ENCODE measurements around the gene PSME1. TPM values are rescaled to one million over a fixed set of nuclear protein-coding genes. Genes with fewer than 3 reads are reported as not detected.

The PSME1 gene
- polyA plus RNA-seq, 2 of the 4 experiments (the other 2 are of a cell fraction): 83.6 to 124 TPM

GRCh38 chr14:24137529-24138395 is 1.8 kb downstream of the PSME1 start:
- no peak for ATAC-seq
- ChIA-PET CTCF (interaction anchor here (0.7 to 5.4 kb wide), 12 partner anchors 8 to 159 kb away, joined by 3 to 47 read pairs (median 4); partner anchors contain the start of genes DCAF11, IRF9, NRL and RNF31), POLR2A (interaction anchor here (0.6 to 5.2 kb wide), 4 partner anchors 9 to 44 kb away, joined by 3 to 48 read pairs (median 4); partner anchors contain the start of genes DCAF11, NRL and PCK2)
- 92% methylated on average over 8 of the region's 8 CpGs for WGBS (ENCODE audit: missing lambda C conversion rate)
- Histone ChIP-seq H3K4me3 (no peak overlapping the region), H3K4me2 (no peak overlapping the region; the same call in 1 of the 3 replicates), H3K4me1 (peaks cover 37% of the 10 kb centered on the region), H3K27ac (no peak overlapping the region), H3K9me3 (no peaks in the 10 kb centered on the region)
- FAIRE-seq: no peak
- no peak for TF ChIP-seq RNF2 (IDR thresholded peaks at IDR 0.05; ENCODE audit: borderline replicate concordance, low read depth)
- no peak for DNase-seq (ENCODE audit: low read depth in 1 of 2, low spot score in 1 of 2)

GRCh38 chr14:24138396-24139271 is 2.6 kb downstream of the PSME1 start:
- Histone ChIP-seq H3K4me2 (peak overlapping the region; percentile 78; the same call in 2 of the 3 replicates), H3K4me3 (no peak overlapping the region), H3K27ac (no peak overlapping the region), H3K9me3 (no peaks in the 10 kb centered on the region), H3K4me1 (peaks cover 37% of the 10 kb centered on the region)
- DNase-seq (ENCODE audit: low read depth in 1 of 2, low spot score in 1 of 2) (no peak), ATAC-seq (no peak), FAIRE-seq (no peak)
- no peak for TF ChIP-seq NPAS2 (CRISPR knock-in tag; IDR thresholded peaks at IDR 0.05; ENCODE audit: borderline replicate concordance)
- no peak for TF ChIP-seq ZNF302 (CRISPR knock-in tag; IDR thresholded peaks at IDR 0.05)
- no peak for TF ChIP-seq MAZ (IDR thresholded peaks at IDR 0.05; ENCODE audit: borderline replicate concordance, low read depth, low read length)
- TF ChIP-seq SREBF2 (IDR thresholded peaks at IDR 0.05): no peak
- no peak for TF ChIP-seq JUNB (IDR thresholded peaks at IDR 0.05)
- no peak for TF ChIP-seq RCOR1 (IDR thresholded peaks at IDR 0.05; ENCODE audit: low read depth, low read length)
- TF ChIP-seq EHF (CRISPR knock-in tag; IDR thresholded peaks at IDR 0.05): no peak
- TF ChIP-seq KDM1A (IDR thresholded peaks at IDR 0.05; ENCODE audit: low read depth): no peak
- 88% methylated on average over 13 of the region's 13 CpGs for WGBS (ENCODE audit: missing lambda C conversion rate)
- POLR2A ChIA-PET: interaction anchor here (1.0 to 5.2 kb wide), 4 partner anchors 8 to 45 kb away, joined by 4 to 48 read pairs (median 18); partner anchors contain the start of genes DCAF11, NRL and PCK2
- CTCF ChIA-PET: interaction anchor here (1.0 to 5.4 kb wide), 12 partner anchors 10 to 159 kb away, joined by 3 to 47 read pairs (median 4); partner anchors contain the start of genes DCAF11, IRF9, NRL and RNF31

- ATAC-seq: no peak
- Histone ChIP-seq H3K4me1 (peaks cover 37% of the 10 kb centered on the region), H3K4me2 (peak overlapping the region; percentile 78), H3K9me3 (no peaks in the 10 kb centered on the region), H3K27ac (0 out of 6 replicates have a peak overlapping the region, but pooled peaks of 1 of the 2 experiments have one; percentile 7), H3K4me3 (peak overlapping the region; percentile 59)
- CTCF ChIA-PET: interaction anchor here (1.0 to 5.4 kb wide), 7 partner anchors 15 to 105 kb away, joined by 3 to 47 read pairs (median 3); partner anchors contain the start of genes DCAF11, IRF9 and NRL
- peak; percentile 38 to 46 for DNase-seq (ENCODE audit: low read depth in 1 of 2, low spot score in 1 of 2)
- POLR2A ChIA-PET: interaction anchor here (1.1 to 2.9 kb wide), 2 partner anchors 7 to 25 kb away, joined by 5 to 31 read pairs; partner anchors contain the start of genes DCAF11 and NRL
- TF ChIP-seq HES2 (IDR thresholded peaks at IDR 0.05) (no peak), USF2 (IDR thresholded peaks at IDR 0.05) (no peak)
- 88% methylated on average over 9 of the region's 9 CpGs for WGBS (ENCODE audit: missing lambda C conversion rate)
- FAIRE-seq: no peak
Observed at GRCh38 chr14:24139272-24139934, 3.4 kb downstream of the PSME1 start.

Data from A549 (cell line).